Omental fat pad (tissue), 4 donors: ENCODE measurements around the gene SMAD1. TPM values are rescaled to one million over a fixed set of nuclear protein-coding genes. Genes with fewer than 3 reads are reported as not detected.
"Not testable (repeated sequence)": the region's sequence is repeated elsewhere in the genome, so short reads cannot be mapped to it uniquely, and the experiment has no call there.

Source experiments
- ATAC-seq: fragments of 150-250 bp; one replicate; pipeline ENCODE4 v1.9.1; 2016; ENCODE audit warnings: mild to moderate bottlenecking, moderate library complexity; ENCODE audit not compliant: low FRiP score
- DNase-seq: peaks from one replicate; pipeline ENCODE4 v3.0.0-alpha.2; 2019; ENCODE audit warnings: low spot score
- total RNA-seq, 4 donors: library from RNA; depleted of rRNA; stranded (reverse); fragments of >200 nt; gene quantifications; one replicate each; pipeline ENCODE4 v1.1.0, GENCODE V29; 2016
- TF ChIP-seq, protein P1 (sequence below), 3 donors: fragments of 450-650 bp; IDR thresholded peaks; one replicate each; pipeline ENCODE4 v1.5.1; 2016 to 2017; ENCODE audit warnings: antibody characterized with exemption in 3 of 3, mild to moderate bottlenecking in 3 of 3, moderate library complexity in 2 of 3

The SMAD1 gene
- total RNA-seq, 4 donors from 2014 or later: 13.9 to 59.4 (median 17.3) TPM

GRCh38 chr4:145531859-145532258 is 50.2 kb downstream of the SMAD1 start:
- ATAC-seq (no peak), DNase-seq (no peak)

GRCh38 chr4:145533001-145533400 is 51.3 kb downstream of the SMAD1 start:
- ATAC-seq (no peak), DNase-seq (no peak)
- TF ChIP-seq, protein P1, sequence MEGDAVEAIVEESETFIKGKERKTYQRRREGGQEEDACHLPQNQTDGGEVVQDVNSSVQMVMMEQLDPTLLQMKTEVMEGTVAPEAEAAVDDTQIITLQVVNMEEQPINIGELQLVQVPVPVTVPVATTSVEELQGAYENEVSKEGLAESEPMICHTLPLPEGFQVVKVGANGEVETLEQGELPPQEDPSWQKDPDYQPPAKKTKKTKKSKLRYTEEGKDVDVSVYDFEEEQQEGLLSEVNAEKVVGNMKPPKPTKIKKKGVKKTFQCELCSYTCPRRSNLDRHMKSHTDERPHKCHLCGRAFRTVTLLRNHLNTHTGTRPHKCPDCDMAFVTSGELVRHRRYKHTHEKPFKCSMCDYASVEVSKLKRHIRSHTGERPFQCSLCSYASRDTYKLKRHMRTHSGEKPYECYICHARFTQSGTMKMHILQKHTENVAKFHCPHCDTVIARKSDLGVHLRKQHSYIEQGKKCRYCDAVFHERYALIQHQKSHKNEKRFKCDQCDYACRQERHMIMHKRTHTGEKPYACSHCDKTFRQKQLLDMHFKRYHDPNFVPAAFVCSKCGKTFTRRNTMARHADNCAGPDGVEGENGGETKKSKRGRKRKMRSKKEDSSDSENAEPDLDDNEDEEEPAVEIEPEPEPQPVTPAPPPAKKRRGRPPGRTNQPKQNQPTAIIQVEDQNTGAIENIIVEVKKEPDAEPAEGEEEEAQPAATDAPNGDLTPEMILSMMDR (IDR thresholded peaks at IDR 0.05): no peak

More at GRCh38 chr4:145531859-145532258, 50.2 kb downstream of the SMAD1 start:
- TF ChIP-seq, protein P1 (IDR thresholded peaks at IDR 0.05): no peak

DNA sequence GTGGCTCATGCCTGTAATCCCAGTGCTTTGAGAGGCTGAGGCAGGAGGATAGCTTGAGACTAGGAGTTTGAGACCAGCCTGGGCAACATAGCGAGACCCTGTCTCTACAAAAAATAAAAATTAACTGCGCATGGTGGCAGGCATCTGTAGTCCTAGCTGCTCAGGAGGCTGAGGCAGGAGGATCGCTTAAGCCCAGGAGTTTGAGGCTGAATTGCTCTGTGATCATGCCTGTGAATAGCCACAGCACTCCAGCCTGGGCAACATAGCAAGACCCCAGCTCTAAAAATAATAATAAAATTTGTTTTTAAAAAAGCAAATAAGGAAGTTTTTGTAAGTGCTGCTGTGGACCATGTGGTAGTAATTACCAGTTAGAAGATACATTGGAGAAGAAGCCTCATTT is 51.8 kb downstream of the SMAD1 start:
- not testable (repeated sequence) for DNase-seq, ATAC-seq

DNA sequence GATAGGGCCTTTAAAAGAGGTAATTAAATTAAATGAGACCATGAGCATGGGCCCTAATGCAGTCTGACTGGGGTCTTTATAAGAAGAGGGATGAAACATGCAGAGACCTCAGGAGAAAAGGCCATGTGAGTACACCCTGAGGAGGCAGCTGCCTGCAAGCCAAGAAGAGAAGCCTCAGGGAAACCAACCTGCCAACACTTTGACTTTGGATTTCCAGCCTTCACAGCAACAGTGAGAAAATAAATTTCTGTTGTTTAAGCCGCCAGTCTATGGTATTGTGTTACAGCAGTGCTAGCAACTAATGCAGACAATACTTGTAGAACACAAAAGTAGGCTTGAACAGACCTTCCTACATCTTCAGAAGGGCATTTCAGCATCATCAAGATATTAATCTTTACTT is 52.3 kb downstream of the SMAD1 start:
- ATAC-seq (no peak), DNase-seq (no peak)
- TF ChIP-seq, protein P1 (IDR thresholded peaks at IDR 0.05): no peak

- no peak for DNase-seq
- TF ChIP-seq, protein P1 (IDR thresholded peaks at IDR 0.05): no peak
- no peak for ATAC-seq
These were observed 53.5 kb downstream of the SMAD1 start for GRCh38 chr4:145535202-145535601.

DNA sequence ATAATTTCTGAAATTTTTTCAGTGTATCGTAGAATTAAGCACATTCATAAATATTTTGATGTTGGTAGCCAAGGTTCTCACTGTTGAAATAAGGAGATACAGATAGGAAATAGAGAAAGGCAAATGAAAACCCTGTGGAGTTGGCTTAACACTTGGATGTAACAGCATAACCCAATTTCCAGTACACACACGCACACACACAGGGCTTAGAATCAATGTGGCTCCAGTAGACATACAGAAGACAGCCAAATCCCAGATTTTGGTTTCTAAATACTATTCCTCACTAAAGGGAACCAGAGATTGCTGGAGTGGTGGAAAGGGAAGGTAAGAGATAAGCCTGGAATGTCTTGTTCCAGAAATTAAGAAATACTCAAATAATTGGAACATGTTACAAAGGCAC is 54.4 kb downstream of the SMAD1 start:
- DNase-seq (no peak), ATAC-seq (no peak)

DNA sequence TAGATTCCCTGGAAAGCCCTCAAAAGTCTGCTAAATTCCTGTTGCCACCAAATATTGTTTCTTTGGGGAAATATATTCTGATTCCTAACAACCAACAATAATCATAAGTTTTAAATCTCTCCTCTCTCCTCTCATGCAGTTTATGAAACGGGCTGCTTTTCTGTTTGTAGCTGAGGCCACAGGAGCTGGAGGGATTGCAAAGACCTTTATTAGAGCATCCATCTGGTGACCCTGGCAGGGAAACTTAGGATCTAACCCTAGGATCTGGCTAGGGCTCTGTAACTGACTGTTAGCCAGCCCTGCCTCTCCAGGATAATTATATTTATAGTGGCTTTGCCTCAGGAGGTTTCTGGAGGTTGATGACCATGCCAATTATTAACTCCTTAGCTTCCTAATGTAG is 56.9 kb downstream of the SMAD1 start:
- ATAC-seq (no peak), DNase-seq (no peak)
- TF ChIP-seq, protein P1 (IDR thresholded peaks at IDR 0.05): no peak

More for the DNA sequence above, 54.4 kb downstream of the SMAD1 start:
- TF ChIP-seq, protein P1 (IDR thresholded peaks at IDR 0.05): no peak

GRCh38 chr4:145539671-145540070 is 58.0 kb downstream of the SMAD1 start:
- ATAC-seq: no peak
- TF ChIP-seq, protein P1 (IDR thresholded peaks at IDR 0.05): no peak

More at GRCh38 chr4:145539671-145540070, 58.0 kb downstream of the SMAD1 start:
- no peak for DNase-seq
